Osteoblast (primary cell): ENCODE measurements around the gene AVL9. TPM values are rescaled to one million over a fixed set of nuclear protein-coding genes. Genes with fewer than 3 reads are reported as not detected.
"Not testable (repeated sequence)": the region's sequence is repeated elsewhere in the genome, so short reads cannot be mapped to it uniquely, and the experiment has no call there.

ENCODE experiments used
- DNase-seq: peaks from one replicate; pipeline ENCODE4 v3.0.0; 2011; ENCODE audit warnings: low spot score, mixed read lengths; ENCODE audit not compliant: insufficient read length; ENCODE audit errors: missing footprints
- H2AFZ ChIP-seq: 2 replicates; pipeline ENCODE4 v1.6.0; 2011; ENCODE audit warnings: mild to moderate bottlenecking, low read length
- H3K27ac ChIP-seq: 2 replicates; pipeline ENCODE4 v1.5.1; 2011; ENCODE audit warnings: mild to moderate bottlenecking, low read depth, low read length, moderate library complexity
- H3K27me3 ChIP-seq: 2 replicates; pipeline ENCODE4 v1.6.0; 2012; ENCODE audit warnings: mild to moderate bottlenecking, control low read depth, inconsistent platforms, low read length, moderate library complexity; ENCODE audit not compliant: insufficient read depth
- H3K36me3 ChIP-seq: 2 replicates; pipeline ENCODE4 v1.5.1; 2011; ENCODE audit warnings: mild to moderate bottlenecking, low read length, control low read depth, moderate library complexity; ENCODE audit not compliant: insufficient read depth
- H3K4me1 ChIP-seq: 2 replicates; pipeline ENCODE4 v1.5.1; 2011; ENCODE audit warnings: mild to moderate bottlenecking, low read length, control low read depth, moderate library complexity; ENCODE audit not compliant: insufficient read depth
- H3K4me2 ChIP-seq: 2 replicates; pipeline ENCODE4 v1.6.0; 2011; ENCODE audit warnings: mild to moderate bottlenecking, low read length; ENCODE audit not compliant: insufficient read depth
- H3K4me3 ChIP-seq: fragments of 200-600 bp; sonication (generic); 3 replicates; pipeline ENCODE4 v1.5.1; 2012; ENCODE audit warnings: mild to moderate bottlenecking, low read length, inconsistent platforms; ENCODE audit not compliant: insufficient read depth
- H3K79me2 ChIP-seq: 2 replicates; pipeline ENCODE4 v1.6.0; 2012; ENCODE audit warnings: mild to moderate bottlenecking, low read length, control low read depth, inconsistent platforms; ENCODE audit not compliant: insufficient read depth
- H3K9me3 ChIP-seq: 2 replicates; pipeline ENCODE4 v1.5.1; 2011; ENCODE audit warnings: low read depth, low read length, control low read depth
- H4K20me1 ChIP-seq: 2 replicates; pipeline ENCODE4 v1.6.0; 2012; ENCODE audit warnings: mild to moderate bottlenecking, low read length, control low read depth; ENCODE audit not compliant: insufficient read depth
- total RNA-seq: library from RNA; depleted of rRNA; stranded (reverse); fragments of >200 nt; gene quantifications from 2 replicates; pipeline ENCODE4 v1.2.3, GENCODE V29; 2012
- TF ChIP-seq, protein P1 (sequence below): IDR thresholded peaks from 2 replicates; pipeline ENCODE4 v1.5.1; 2011; ENCODE audit warnings: mild to moderate bottlenecking, low read depth, low read length, moderate library complexity; ENCODE audit errors: extremely low read depth

AVL9 gene
- total RNA-seq, 1 donor = 32.2 TPM

DNA sequence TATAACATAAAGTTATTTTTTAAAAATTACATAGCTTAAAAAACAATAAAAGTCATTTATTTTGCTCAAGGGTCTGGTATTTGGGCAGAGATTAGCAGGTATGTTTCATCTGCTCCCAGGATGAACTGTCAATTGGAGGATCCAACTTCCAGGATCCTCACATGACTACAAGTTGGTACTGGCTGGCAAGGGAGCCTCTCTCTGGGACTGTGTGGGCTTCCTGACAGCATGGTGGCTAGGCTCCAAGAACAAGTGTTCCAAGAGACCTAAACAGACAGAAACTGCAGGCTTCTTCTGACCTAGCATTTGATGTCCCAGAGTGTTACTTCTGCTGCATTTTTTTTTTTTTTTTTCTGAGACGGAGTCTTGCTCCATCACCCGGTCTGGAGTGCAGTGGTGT, 107.2 kb downstream of the AVL9 start:
- Histone ChIP-seq H4K20me1 (no peaks in the 10 kb centered on the region), H3K27me3 (no peaks in the 10 kb centered on the region), H3K9me3 (no peaks in the 10 kb centered on the region), H3K4me3 (no peak overlapping the region), H3K36me3 (no peaks in the 10 kb centered on the region), H2AFZ (no peak overlapping the region), H3K79me2 (no peaks in the 10 kb centered on the region), H3K4me2 (no peak overlapping the region), H3K4me1 (no peaks in the 10 kb centered on the region), H3K27ac (no peak overlapping the region)
- no peak for DNase-seq
- TF ChIP-seq, protein P1, sequence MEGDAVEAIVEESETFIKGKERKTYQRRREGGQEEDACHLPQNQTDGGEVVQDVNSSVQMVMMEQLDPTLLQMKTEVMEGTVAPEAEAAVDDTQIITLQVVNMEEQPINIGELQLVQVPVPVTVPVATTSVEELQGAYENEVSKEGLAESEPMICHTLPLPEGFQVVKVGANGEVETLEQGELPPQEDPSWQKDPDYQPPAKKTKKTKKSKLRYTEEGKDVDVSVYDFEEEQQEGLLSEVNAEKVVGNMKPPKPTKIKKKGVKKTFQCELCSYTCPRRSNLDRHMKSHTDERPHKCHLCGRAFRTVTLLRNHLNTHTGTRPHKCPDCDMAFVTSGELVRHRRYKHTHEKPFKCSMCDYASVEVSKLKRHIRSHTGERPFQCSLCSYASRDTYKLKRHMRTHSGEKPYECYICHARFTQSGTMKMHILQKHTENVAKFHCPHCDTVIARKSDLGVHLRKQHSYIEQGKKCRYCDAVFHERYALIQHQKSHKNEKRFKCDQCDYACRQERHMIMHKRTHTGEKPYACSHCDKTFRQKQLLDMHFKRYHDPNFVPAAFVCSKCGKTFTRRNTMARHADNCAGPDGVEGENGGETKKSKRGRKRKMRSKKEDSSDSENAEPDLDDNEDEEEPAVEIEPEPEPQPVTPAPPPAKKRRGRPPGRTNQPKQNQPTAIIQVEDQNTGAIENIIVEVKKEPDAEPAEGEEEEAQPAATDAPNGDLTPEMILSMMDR = no peak

DNA sequence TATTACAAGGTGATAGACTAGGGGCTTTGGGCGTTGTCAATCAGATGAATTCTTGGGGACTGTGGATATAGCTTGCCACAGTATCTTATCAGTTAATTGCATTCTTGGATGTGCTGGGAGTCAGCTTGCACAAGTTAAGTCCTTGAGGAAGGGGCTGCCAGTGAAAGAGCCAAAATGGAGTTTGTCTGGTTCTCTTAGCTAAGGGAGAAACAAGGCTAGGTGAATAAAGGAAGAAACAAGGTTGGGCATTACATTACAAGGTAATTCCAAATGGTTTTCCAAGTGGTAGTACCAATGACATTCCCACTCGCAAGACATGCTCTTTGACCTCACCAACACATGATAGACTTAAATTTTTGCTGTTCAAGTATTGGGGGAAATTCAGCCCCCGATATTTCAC, 108.2 kb downstream of the AVL9 start:
- H3K4me2 ChIP-seq, H2AFZ ChIP-seq, DNase-seq, H3K4me3 ChIP-seq, H3K4me1 ChIP-seq, H3K79me2 ChIP-seq, H4K20me1 ChIP-seq, H3K27me3 ChIP-seq, H3K9me3 ChIP-seq, H3K27ac ChIP-seq, H3K36me3 ChIP-seq: not testable (repeated sequence)

DNA sequence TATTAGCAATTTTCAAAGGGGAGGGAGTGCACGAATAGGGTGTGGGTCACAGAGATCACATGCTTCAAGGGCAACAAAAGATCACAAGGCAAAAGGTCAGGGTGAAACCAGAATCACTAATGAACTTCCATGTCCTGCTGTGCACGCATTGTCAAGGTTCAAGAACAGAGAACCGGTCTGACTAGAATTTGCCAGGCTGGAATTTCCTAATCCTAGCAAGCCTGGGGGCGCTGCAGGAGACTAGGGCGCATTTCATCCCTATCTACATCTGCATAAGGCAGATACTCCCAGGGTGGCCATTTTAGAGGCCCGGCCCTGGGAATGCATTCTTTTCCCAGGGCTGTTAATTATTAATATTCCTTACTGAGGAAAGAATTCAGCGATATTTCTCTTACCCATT, 108.8 kb downstream of the AVL9 start:
- DNase-seq, H3K4me2 ChIP-seq, H3K27ac ChIP-seq, H3K27me3 ChIP-seq, H3K4me1 ChIP-seq, H2AFZ ChIP-seq, H3K36me3 ChIP-seq, H3K9me3 ChIP-seq, H4K20me1 ChIP-seq, H3K4me3 ChIP-seq, H3K79me2 ChIP-seq: not testable (repeated sequence)

DNA sequence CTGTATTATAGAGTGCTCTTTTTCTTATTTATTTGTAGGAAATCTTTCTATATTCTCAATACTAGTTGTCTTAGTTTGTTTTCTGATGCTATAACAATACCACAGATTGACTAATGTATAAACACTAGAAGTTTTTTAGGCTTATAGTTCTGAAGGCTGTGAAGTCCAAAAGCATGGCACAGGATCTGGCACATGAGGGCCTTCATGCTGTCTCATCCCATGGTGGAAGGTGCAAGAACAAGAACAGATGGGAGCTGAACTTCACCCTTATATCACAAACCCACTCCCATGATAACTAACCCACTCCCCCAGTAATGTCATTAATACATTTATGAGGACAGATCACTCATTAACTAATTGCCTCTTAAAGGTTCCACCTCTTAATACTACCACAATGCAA, 109.7 kb downstream of the AVL9 start:
- TF ChIP-seq, protein P1 = no peak
- H3K27me3 ChIP-seq = no peaks in the 10 kb centered on the region
- H4K20me1 ChIP-seq = no peaks in the 10 kb centered on the region
- no peak overlapping the region for H3K4me2 ChIP-seq
- no peak for DNase-seq
- no peak overlapping the region for H3K27ac ChIP-seq
- no peaks in the 10 kb centered on the region for H3K36me3 ChIP-seq
- H3K79me2 ChIP-seq = no peaks in the 10 kb centered on the region
- H2AFZ ChIP-seq = no peak overlapping the region
- no peaks in the 10 kb centered on the region for H3K9me3 ChIP-seq
- H3K4me3 ChIP-seq = no peak overlapping the region
- no peaks in the 10 kb centered on the region for H3K4me1 ChIP-seq

DNA sequence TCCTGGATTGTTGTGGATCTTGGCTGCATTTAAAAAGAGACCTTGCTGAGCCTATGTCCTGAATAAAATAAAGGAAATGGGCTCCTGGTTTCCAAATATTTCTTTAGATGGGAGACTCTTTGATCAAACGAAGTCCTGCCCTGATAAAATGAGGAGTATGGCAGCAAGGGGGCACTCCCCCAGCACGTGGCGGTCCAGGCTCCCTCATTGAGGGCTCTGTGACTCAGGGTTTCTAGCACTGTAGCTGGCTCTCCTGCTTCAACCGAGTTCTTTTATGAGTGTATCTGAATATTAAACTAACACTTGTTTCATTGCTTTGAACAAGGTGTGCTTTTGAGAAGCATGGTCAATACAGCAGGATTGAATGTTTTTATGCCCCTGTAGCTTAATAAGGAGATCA, 114.2 kb downstream of the AVL9 start:
- Histone ChIP-seq H2AFZ (no peak overlapping the region), H3K4me2 (no peak overlapping the region), H3K79me2 (no peaks in the 10 kb centered on the region), H3K27ac (no peak overlapping the region), H4K20me1 (no peaks in the 10 kb centered on the region), H3K36me3 (no peaks in the 10 kb centered on the region), H3K9me3 (no peaks in the 10 kb centered on the region), H3K27me3 (no peaks in the 10 kb centered on the region), H3K4me1 (peaks cover 16% of the 10 kb centered on the region), H3K4me3 (no peak overlapping the region)
- no peak for DNase-seq
- TF ChIP-seq, protein P1 = no peak
